OCI-LY3 (cell line): Measurements from ENCODE around the gene CABP4.

Experiments
- H2AFZ ChIP-seq: fragments of 200-600, 300-600 bp; shearing (Covaris generic); 2 replicates; pipeline ENCODE4 v1.6.0; 2014; ENCODE audit warnings: antibody characterized with exemption, low read depth, low read length
- H3K27ac ChIP-seq: fragments of 200-600, 300-600 bp; sonication (generic); 2 replicates; pipeline ENCODE4 v1.5.1; 2014; ENCODE audit warnings: mild to moderate bottlenecking, low read length, moderate library complexity, mixed read lengths
- H3K27me3 ChIP-seq: fragments of 200-600, 300-600 bp; sonication (generic); 2 replicates; pipeline ENCODE4 v1.6.1; 2014; ENCODE audit warnings: low read depth, low read length, mixed read lengths
- H3K36me3 ChIP-seq: fragments of 200-600, 300-600 bp; sonication (generic); replicated peaks from 2 replicates; pipeline ENCODE3; 2014; ENCODE audit warnings: low read depth, low read length, mixed read lengths
- H3K4me1 ChIP-seq: fragments of 300-600, 200-600 bp; sonication (generic); 2 replicates; pipeline ENCODE4 v1.6.1; 2014; ENCODE audit warnings: low read length, mixed read lengths
- H3K4me2 ChIP-seq: fragments of 200-600, 300-600 bp; sonication (generic); 2 replicates; pipeline ENCODE4 v1.6.1; 2014; ENCODE audit warnings: low read length, mixed read lengths
- H3K4me3 ChIP-seq: fragments of 300-600, 200-600 bp; sonication (generic); 2 replicates; pipeline ENCODE4 v1.5.1; 2014; ENCODE audit warnings: antibody characterized with exemption, mild to moderate bottlenecking, low read length, moderate library complexity
- H3K79me2 ChIP-seq: fragments of 300-600, 200-600 bp; shearing (Covaris generic); 2 replicates; pipeline ENCODE4 v1.6.1; 2014; ENCODE audit warnings: mild to moderate bottlenecking, low read length, mixed read lengths
- H3K9ac ChIP-seq: fragments of 300-600, 200-600 bp; shearing (Covaris generic); 2 replicates; pipeline ENCODE4 v1.6.0; 2014; ENCODE audit warnings: mild to moderate bottlenecking, low read length, moderate library complexity
- H3K9me3 ChIP-seq: fragments of 200-600, 300-600 bp; shearing (Covaris generic); 2 replicates; pipeline ENCODE4 v1.6.1; 2014; ENCODE audit warnings: low read length, mixed read lengths; ENCODE audit not compliant: insufficient read depth
- H4K20me1 ChIP-seq: fragments of 200-600, 300-600 bp; sonication (generic); 2 replicates; pipeline ENCODE4 v1.6.1; 2016; ENCODE audit warnings: low read length, mixed read lengths; ENCODE audit not compliant: insufficient read depth
- CTCF ChIP-seq: fragments of 200-600, 300-600 bp; sonication (generic); IDR thresholded peaks from 2 replicates; pipeline ENCODE4 v1.5.1; 2014; ENCODE audit warnings: antibody characterized with exemption, low read length, low read depth
- EZH2phosphoT487 ChIP-seq: fragments of 200-600 bp; shearing (Covaris generic); IDR thresholded peaks from 2 replicates; pipeline ENCODE4 v1.6.1; 2018; ENCODE audit warnings: antibody characterized with exemption, mixed run types, low read depth

The CABP4 gene

GRCh38 chr11:67489885-67490726 is 35.0 kb downstream of the CABP4 start:
- H3K9me3 ChIP-seq = no peaks in the 10 kb centered on the region
- peaks cover 24% of the 10 kb centered on the region for H3K79me2 ChIP-seq
- H3K4me3 ChIP-seq = no peak overlapping the region
- peaks cover 10% of the 10 kb centered on the region; the same call in 1 of the 2 replicates for H4K20me1 ChIP-seq
- TF ChIP-seq EZH2phosphoT487 (no peak), CTCF (no peak)
- no peaks in the 10 kb centered on the region for H3K27me3 ChIP-seq
- H3K27ac ChIP-seq = no peak overlapping the region
- no peak overlapping the region for H3K4me2 ChIP-seq
- peaks cover 30% of the 10 kb centered on the region for H3K4me1 ChIP-seq
- peaks cover 66% of the 10 kb centered on the region for H3K36me3 ChIP-seq
- H2AFZ ChIP-seq = no peak overlapping the region
- no peak overlapping the region for H3K9ac ChIP-seq

GRCh38 chr11:67490727-67491065 is 35.5 kb downstream of the CABP4 start:
- TF ChIP-seq CTCF (no peak), EZH2phosphoT487 (no peak)

GRCh38 chr11:67491276-67492068 is 36.3 kb downstream of the CABP4 start:
- H3K4me1 ChIP-seq = peaks cover 16% of the 10 kb centered on the region
- no peaks in the 10 kb centered on the region for H3K27me3 ChIP-seq
- no peak for TF ChIP-seq EZH2phosphoT487
- no peak for TF ChIP-seq CTCF
- H3K27ac ChIP-seq = no peak overlapping the region
- H3K4me2 ChIP-seq = no peak overlapping the region
- no peaks in the 10 kb centered on the region for H3K9me3 ChIP-seq
- no peak overlapping the region for H3K9ac ChIP-seq
- no peak overlapping the region for H2AFZ ChIP-seq
- H3K36me3 ChIP-seq = peaks cover 73% of the 10 kb centered on the region
- H3K4me3 ChIP-seq = no peak overlapping the region
- peaks cover 9% of the 10 kb centered on the region; the same call in 1 of the 2 replicates for H4K20me1 ChIP-seq
- peaks cover 11% of the 10 kb centered on the region for H3K79me2 ChIP-seq

More at GRCh38 chr11:67490727-67491065, 35.5 kb downstream of the CABP4 start:
- peaks cover 24% of the 10 kb centered on the region for H3K4me1 ChIP-seq
- no peak overlapping the region for H3K27ac ChIP-seq
- H3K4me2 ChIP-seq = no peak overlapping the region
- H3K27me3 ChIP-seq = no peaks in the 10 kb centered on the region
- H3K36me3 ChIP-seq = peaks cover 71% of the 10 kb centered on the region
- H3K79me2 ChIP-seq = peaks cover 18% of the 10 kb centered on the region
- no peak overlapping the region for H3K9ac ChIP-seq
- H4K20me1 ChIP-seq = peaks cover 10% of the 10 kb centered on the region; the same call in 1 of the 2 replicates
- H2AFZ ChIP-seq = no peak overlapping the region
- no peak overlapping the region for H3K4me3 ChIP-seq
- H3K9me3 ChIP-seq = no peaks in the 10 kb centered on the region

GRCh38 chr11:67492069-67492727 is 37.0 kb downstream of the CABP4 start:
- Histone ChIP-seq H2AFZ (no peak overlapping the region), H3K4me3 (no peak overlapping the region), H3K36me3 (peaks cover 69% of the 10 kb centered on the region), H3K27me3 (no peaks in the 10 kb centered on the region), H3K4me1 (peaks cover 9% of the 10 kb centered on the region), H3K4me2 (no peak overlapping the region), H3K9me3 (no peaks in the 10 kb centered on the region), H3K79me2 (peaks cover 5% of the 10 kb centered on the region; the same call in 1 of the 2 replicates), H3K27ac (no peak overlapping the region), H3K9ac (no peak overlapping the region), H4K20me1 (peaks cover 4% of the 10 kb centered on the region; the same call in 1 of the 2 replicates)
- TF ChIP-seq CTCF = no peak
- no peak for TF ChIP-seq EZH2phosphoT487
